Esophagus muscularis mucosa (tissue), 4 donors: ENCODE measurements around the gene GPS2. TPM values are rescaled to one million over a fixed set of nuclear protein-coding genes. Genes with fewer than 3 reads are reported as not detected.

Experiments used
- DNase-seq: peaks from one replicate; pipeline ENCODE4 v3.0.0-alpha.2; 2017; ENCODE audit errors: extremely low spot score
- H3K27ac ChIP-seq, 4 donors: fragments of 200-600 bp; sonication (generic); replicated peaks in 1 of 4; 1 replicate in 3 of 4; 2 replicates in 1 of 4; pipeline ENCODE4 v1.5.1; 2016 to 2019; ENCODE audit warnings: mild to moderate bottlenecking in 1 of 4
- H3K27me3 ChIP-seq, 4 donors: fragments of 200-600 bp; sonication (generic); one replicate each; pipeline versions ENCODE4 v1.5.1 to v1.6.0; 2016 to 2019
- H3K36me3 ChIP-seq, 4 donors: fragments of 200-600 bp; sonication (generic); one replicate each; pipeline ENCODE4 v1.5.1; 2016 to 2019
- H3K4me1 ChIP-seq, 4 donors: fragments of 200-600 bp; sonication (generic); one replicate each; pipeline ENCODE4 v1.5.1; 2016 to 2019
- H3K4me3 ChIP-seq, 4 donors: fragments of 200-600 bp; sonication (generic); 1 replicate in 2 of 4; 2 replicates in 2 of 4; pipeline ENCODE4 v1.5.1; 2016 to 2019; ENCODE audit warnings: mild to moderate bottlenecking in 4 of 4, moderate library complexity in 1 of 4
- H3K9me3 ChIP-seq, 4 donors: fragments of 200-600 bp; sonication (generic); 1 replicate in 3 of 4; 2 replicates in 1 of 4; pipeline ENCODE4 v1.5.1; 2016 to 2019
- CTCF ChIP-seq, 3 experiments: fragments of 200-600 bp in 2 of 3; fragments of 450-650 bp in 1 of 3; sonication (generic) in 2 of 3; IDR thresholded peaks; one replicate each; pipeline ENCODE4 v1.5.1; 2017 to 2019; ENCODE audit warnings: antibody characterized with exemption in 3 of 3, mild to moderate bottlenecking in 2 of 3, moderate library complexity in 1 of 3
- EP300 ChIP-seq: sonication (generic); formaldehyde crosslinking; IDR thresholded peaks from one replicate; pipeline ENCODE4 v1.6.1; 2017; ENCODE audit warnings: antibody characterized with exemption
- POLR2A ChIP-seq: fragments of 450-650 bp; IDR thresholded peaks from one replicate; pipeline ENCODE4 v1.6.1; 2017; ENCODE audit warnings: antibody characterized with exemption, moderate library complexity, mild to moderate bottlenecking, low read depth
- POLR2AphosphoS5 ChIP-seq, 2 donors: sonication (generic); formaldehyde crosslinking; IDR thresholded peaks; one replicate each; pipeline ENCODE4 v1.6.1; 2017; ENCODE audit warnings: antibody characterized with exemption in 2 of 2
- WGBS: methylation state at CpG from one replicate; pipeline ENCODE4 v1.1.5; 2018; 5-methylcytosine and 5-hydroxymethylcytosine counted together
- intact Hi-C: fragments of 100-400 bp; cut with DNase I; formaldehyde crosslinking; loops from one replicate; pipeline ENCODE4 v1.15.1; 2023
- total RNA-seq, 4 donors: library from RNA; depleted of rRNA; stranded (reverse); fragments of >200 nt; gene quantifications; one replicate each; pipeline versions ENCODE4 v1.1.0 to v1.2.1, GENCODE V29; 2016

GPS2 gene
- total RNA-seq, 4 donors from 2014 or later: 89.6 to 112 (median 90.2) TPM

- DNase-seq: no peak
- peaks cover 0 to 7% (median 0%) of the 10 kb centered on the region in 4 donors for H3K27me3 ChIP-seq
- TF ChIP-seq POLR2AphosphoS5 (IDR thresholded peaks at IDR 0.05) (peak; percentile 76 to 81), POLR2A (peak; percentile 43), CTCF (IDR thresholded peaks at IDR 0.05) (no peak)
- intact Hi-C loops: no loop called here
- H3K27ac ChIP-seq: peak overlapping the region; percentile 95 to 98 (median 96)
- H3K36me3 ChIP-seq: peaks cover 26 to 35% (median 34%) of the 10 kb centered on the region in 4 donors
- no peaks in the 10 kb centered on the region for H3K9me3 ChIP-seq
- H3K4me1 ChIP-seq: peaks cover 47 to 71% (median 66%) of the 10 kb centered on the region in 4 donors
- WGBS: 4% methylated on average over 21 of the region's 43 CpGs
- peak overlapping the region; percentile 64 to 77 (median 69) for H3K4me3 ChIP-seq
These were observed 33.0 kb downstream of the GPS2 start for GRCh38 chr17:7281953-7282751.

GRCh38 chr17:7281074-7281952 lies 33.8 kb downstream of the GPS2 start, which contains the start of gene SLC2A4:
Gene SLC2A4 (plus strand): TSS chr17:7281718. CDS start chr17:7281935, 217 bp downstream.
- peak; percentile 99 for DNase-seq
- Histone ChIP-seq H3K27ac (peak within 1 kb of the TSS; percentile 95 to 98 (median 96)), H3K27me3 (peaks cover 0 to 7% (median 0%) of the 10 kb centered on the region in 4 donors), H3K9me3 (no peaks in the 10 kb centered on the region), H3K4me3 (peak within 1 kb of the TSS; percentile 64 to 77 (median 69)), H3K36me3 (peaks cover 19 to 29% (median 27%) of the 10 kb centered on the region in 4 donors), H3K4me1 (peaks cover 47 to 63% (median 58%) of the 10 kb centered on the region in 4 donors)
- TF ChIP-seq EP300 (no peak), POLR2A (peak; percentile 86), CTCF (IDR thresholded peaks at IDR 0.05) (no peak), POLR2AphosphoS5 (IDR thresholded peaks at IDR 0.05) (peak; percentile 84 to 96)
- intact Hi-C loops: no loop called here
- WGBS: under 1% methylated on average over 39 of the region's 71 CpGs

GRCh38 chr17:7280519-7281073 lies 34.6 kb downstream of the GPS2 start:
- Histone ChIP-seq H3K36me3 (peaks cover 14 to 21% (median 20%) of the 10 kb centered on the region in 4 donors), H3K27me3 (peaks cover 0 to 7% (median 0%) of the 10 kb centered on the region in 4 donors), H3K27ac (peak overlapping the region; percentile 95 to 98 (median 96)), H3K4me1 (peaks cover 45 to 56% (median 51%) of the 10 kb centered on the region in 4 donors), H3K9me3 (no peaks in the 10 kb centered on the region), H3K4me3 (peak overlapping the region; percentile 64 to 77 (median 69))
- TF ChIP-seq EP300: no peak
- peak in 2 of 3 experiments; percentile 95 to 98 for TF ChIP-seq CTCF (IDR thresholded peaks at IDR 0.05)
- TF ChIP-seq POLR2AphosphoS5 (IDR thresholded peaks at IDR 0.05): peak; percentile 50 to 77
- TF ChIP-seq POLR2A: peak; percentile 4
- DNase-seq: peak; percentile 96
- 4% methylated on average over 13 of the region's 29 CpGs for WGBS
- intact Hi-C loops: loop anchor here (1.0 kb wide), 1 partner anchor 16 kb away; no protein-coding TSS in a partner anchor

- peaks cover 35 to 44% (median 39%) of the 10 kb centered on the region in 4 donors for H3K4me1 ChIP-seq
- TF ChIP-seq POLR2A (no peak), POLR2AphosphoS5 (IDR thresholded peaks at IDR 0.05) (no peak), EP300 (no peak), CTCF (IDR thresholded peaks at IDR 0.05) (no peak)
- DNase-seq: no peak
- no peak overlapping the region for H3K27ac ChIP-seq
- intact Hi-C loops: no loop called here
- H3K36me3 ChIP-seq: peaks cover 7 to 10% (median 8%) of the 10 kb centered on the region in 4 donors
- H3K9me3 ChIP-seq: no peaks in the 10 kb centered on the region
- no peak overlapping the region for H3K4me3 ChIP-seq
- 84% methylated on average over 8 of the region's 8 CpGs for WGBS
- peaks cover 0 to 7% (median 0%) of the 10 kb centered on the region in 4 donors for H3K27me3 ChIP-seq
These were observed 35.7 kb downstream of the GPS2 start for GRCh38 chr17:7279448-7279847.
